H9 (cell line): Measurements from ENCODE around the gene ALOX5. TPM values are rescaled to one million over a fixed set of nuclear protein-coding genes. Genes with fewer than 3 reads are reported as not detected.
"Not testable (repeated sequence)": the region's sequence is repeated elsewhere in the genome, so short reads cannot be mapped to it uniquely, and the experiment has no call there.

Source experiments
- DNase-seq: peaks from one replicate; pipeline ENCODE4 v3.0.0-alpha.2; 2017
- H2AFZ ChIP-seq: one replicate; pipeline ENCODE4 v1.6.1; 2013; ENCODE audit warnings: mild to moderate bottlenecking, low read length, control low read depth, moderate library complexity
- H2AK5ac ChIP-seq: 2 replicates; pipeline ENCODE4 v1.6.1; 2013; ENCODE audit warnings: low read length, control low read depth, mixed read lengths; ENCODE audit not compliant: insufficient read length
- H2BK120ac ChIP-seq: one replicate; pipeline ENCODE4 v1.6.1; 2013; ENCODE audit warnings: low read depth, mild to moderate bottlenecking, low read length, control low read depth, inconsistent platforms; ENCODE audit not compliant: poor library complexity, severe bottlenecking
- H2BK12ac ChIP-seq: 2 replicates; pipeline ENCODE4 v1.6.1; 2013; ENCODE audit warnings: low read length, control low read depth, mixed read lengths, low read depth; ENCODE audit not compliant: insufficient read length
- H2BK15ac ChIP-seq: 2 replicates; pipeline ENCODE4 v1.6.1; 2013; ENCODE audit warnings: low read depth, low read length, control low read depth
- H2BK20ac ChIP-seq: one replicate; pipeline ENCODE4 v1.6.1; 2013; ENCODE audit warnings: low read depth, mild to moderate bottlenecking, low read length, control low read depth, inconsistent platforms; ENCODE audit not compliant: poor library complexity, severe bottlenecking
- H2BK5ac ChIP-seq: 2 replicates; pipeline ENCODE4 v1.6.1; 2013; ENCODE audit warnings: low read length, control low read depth, mixed read lengths; ENCODE audit not compliant: insufficient read length
- H3K14ac ChIP-seq: 2 replicates; pipeline ENCODE4 v1.6.1; 2013; ENCODE audit warnings: low read length, control low read depth; ENCODE audit not compliant: insufficient read depth
- H3K18ac ChIP-seq: 2 replicates; pipeline ENCODE4 v1.6.1; 2013; ENCODE audit warnings: low read depth, mild to moderate bottlenecking, mixed read lengths, low read length, control low read depth; ENCODE audit not compliant: insufficient read length
- H3K23ac ChIP-seq: 2 replicates; pipeline ENCODE4 v1.6.1; 2013; ENCODE audit warnings: low read length, control low read depth, mixed read lengths, low read depth; ENCODE audit not compliant: insufficient read length
- H3K23me2 ChIP-seq: 2 replicates; pipeline ENCODE4 v1.6.1; 2013; ENCODE audit warnings: low read depth, mild to moderate bottlenecking, mixed read lengths, low read length, control low read depth; ENCODE audit not compliant: insufficient read length, poor library complexity, severe bottlenecking
- H3K27ac ChIP-seq: 2 replicates; pipeline ENCODE4 v1.5.1; 2013; ENCODE audit warnings: low read length, control low read depth, mixed read lengths, low read depth; ENCODE audit not compliant: insufficient read length
- H3K27me3 ChIP-seq: 2 replicates; pipeline ENCODE4 v1.6.1; 2013; ENCODE audit warnings: low read length, control low read depth, inconsistent platforms; ENCODE audit not compliant: insufficient read depth
- H3K4ac ChIP-seq: 2 replicates; pipeline ENCODE4 v1.6.1; 2013; ENCODE audit warnings: low read depth, mild to moderate bottlenecking, control low read depth, inconsistent platforms, low read length, moderate library complexity
- H3K4me1 ChIP-seq: 2 replicates; pipeline ENCODE4 v1.6.1; 2013; ENCODE audit warnings: low read length, control low read depth, inconsistent platforms; ENCODE audit not compliant: insufficient read depth
- H3K4me2 ChIP-seq: 2 replicates; pipeline ENCODE4 v1.6.1; 2013; ENCODE audit warnings: low read length, control low read depth, mixed read lengths; ENCODE audit not compliant: insufficient read length, insufficient read depth
- H3K56ac ChIP-seq: 2 replicates; pipeline ENCODE4 v1.6.1; 2013; ENCODE audit warnings: low read depth, mild to moderate bottlenecking, mixed read lengths, low read length, control low read depth; ENCODE audit not compliant: insufficient read length
- H3K79me1 ChIP-seq: 2 replicates; pipeline ENCODE4 v1.6.1; 2013; ENCODE audit warnings: low read depth, mild to moderate bottlenecking, moderate library complexity, low read length, control low read depth, inconsistent platforms; ENCODE audit not compliant: insufficient read depth, poor library complexity, severe bottlenecking
- H3K79me2 ChIP-seq: 2 replicates; pipeline ENCODE4 v1.6.1; 2013; ENCODE audit warnings: low read length, control low read depth, inconsistent platforms; ENCODE audit not compliant: insufficient read depth
- H3K9ac ChIP-seq: 2 replicates; pipeline ENCODE4 v1.6.1; 2013; ENCODE audit warnings: low read length, control low read depth, mixed read lengths; ENCODE audit not compliant: insufficient read length; ENCODE audit errors: extremely low read depth
- H3K9me3 ChIP-seq: one replicate; pipeline ENCODE4 v1.6.1; 2013; ENCODE audit warnings: low read depth, low read length, inconsistent platforms; ENCODE audit not compliant: control insufficient read depth
- H3T11ph ChIP-seq: one replicate; pipeline ENCODE4 v1.6.1; 2013; ENCODE audit warnings: mild to moderate bottlenecking, low read length, control low read depth, inconsistent platforms
- H4K20me1 ChIP-seq: one replicate; pipeline ENCODE4 v1.6.1; 2013; ENCODE audit not compliant: control insufficient read depth, insufficient read length, insufficient read depth
- H4K5ac ChIP-seq: 2 replicates; pipeline ENCODE4 v1.6.1; 2013; ENCODE audit warnings: low read depth, mild to moderate bottlenecking, mixed read lengths, low read length, control low read depth; ENCODE audit not compliant: insufficient read length
- H4K8ac ChIP-seq: replicated peaks from 2 replicates; pipeline ENCODE4 v1.6.1; 2013; ENCODE audit warnings: low read length, control low read depth, mixed read lengths, low read depth; ENCODE audit not compliant: insufficient read length
- H4K91ac ChIP-seq: 2 replicates; pipeline ENCODE4 v1.6.1; 2013; ENCODE audit warnings: low read depth, mild to moderate bottlenecking, moderate library complexity, mixed read lengths, low read length, control low read depth; ENCODE audit not compliant: insufficient read length
- H3K27ac Mint-ChIP-seq, 3 experiments: 2 replicates in 2 of 3; 3 replicates in 1 of 3; pipeline ENCODE4 v1.8.0; 2020 to 2021; ENCODE audit warnings: mixed read lengths in 3 of 3, mild to moderate bottlenecking in 1 of 3, moderate library complexity in 1 of 3
- H3K27me3 Mint-ChIP-seq: 2 replicates; pipeline ENCODE4 v1.8.0; 2021; ENCODE audit warnings: low read depth, mild to moderate bottlenecking, moderate library complexity, mixed read lengths
- H3K36me3 Mint-ChIP-seq, 3 experiments: 2 replicates in 2 of 3; 3 replicates in 1 of 3; pipeline ENCODE4 v1.8.0; 2020 to 2021; ENCODE audit warnings: low read depth in 3 of 3, mixed read lengths in 3 of 3; ENCODE audit not compliant: insufficient read depth in 1 of 3
- H3K4me1 Mint-ChIP-seq, 2 experiments: 2 replicates each; pipeline ENCODE4 v1.8.0; 2020; ENCODE audit warnings: mixed read lengths in 2 of 2
- H3K4me3 Mint-ChIP-seq, 2 experiments: 2 replicates in 1 of 2; 3 replicates in 1 of 2; pipeline ENCODE4 v1.8.0; 2020 to 2021; ENCODE audit warnings: mild to moderate bottlenecking in 2 of 2, mixed read lengths in 2 of 2, moderate library complexity in 1 of 2
- H3K9me3 Mint-ChIP-seq, 2 experiments: 2 replicates in 1 of 2; 3 replicates in 1 of 2; pipeline ENCODE4 v1.8.0; 2020; ENCODE audit warnings: mild to moderate bottlenecking in 2 of 2, mixed read lengths in 2 of 2, moderate library complexity in 1 of 2
- CTCF ChIP-seq: fragments of 200-600 bp; sonication (generic); conservative IDR thresholded peaks from 3 replicates; pipeline ENCODE4 v1.8.0; 2021; ENCODE audit warnings: antibody characterized with exemption, mild to moderate bottlenecking
- WGBS: extraction: QIAGEN DNeasy Blood & Tissue Kit; methylation state at CpG from one replicate; pipeline ENCODE4 v1.1.7; 2013; ENCODE audit warnings: missing lambda C conversion rate, low lambda C conversion rate, mixed read lengths; ENCODE audit not compliant: insufficient read length; ENCODE audit errors: extremely low coverage; 5-methylcytosine and 5-hydroxymethylcytosine counted together
- total RNA-seq: library from RNA; stranded (reverse); gene quantifications from 2 replicates; pipeline ENCODE4 v1.2.1, GENCODE V29; 2021

The ALOX5 gene
- total RNA-seq, 1 experiment from 2014 or later, result 3.7 TPM

- no peak overlapping the region for H4K91ac ChIP-seq
- H3K79me2 ChIP-seq, result no peaks in the 10 kb centered on the region
- no peak for TF ChIP-seq CTCF
- no peaks in the 10 kb centered on the region for H3K9me3 ChIP-seq
- H3K27me3 Mint-ChIP-seq, result peaks cover 8% of the 10 kb centered on the region
- H4K8ac ChIP-seq, result no peak overlapping the region
- H4K5ac ChIP-seq, result no peak overlapping the region
- no peak overlapping the region for H3K4ac ChIP-seq
- H3K9ac ChIP-seq, result no peak overlapping the region
- no peak overlapping the region for H2BK12ac ChIP-seq
- H3K23ac ChIP-seq, result no peak overlapping the region
- no peaks in the 10 kb centered on the region for H3K27me3 ChIP-seq
- H3K4me1 Mint-ChIP-seq, result peaks cover 0 to 1% of the 10 kb centered on the region in 2 experiments; a peak in 1 of 4 replicates
- H4K20me1 ChIP-seq, result no peaks in the 10 kb centered on the region
- H3K27ac ChIP-seq, result no peak overlapping the region
- no peak for DNase-seq
- no peak overlapping the region for H3K4me3 Mint-ChIP-seq
- no peaks in the 10 kb centered on the region for H3K23me2 ChIP-seq
- no peak overlapping the region for H3K27ac Mint-ChIP-seq
- H3K79me1 ChIP-seq, result no peaks in the 10 kb centered on the region
- peaks cover 24 to 26% of the 10 kb centered on the region in 2 experiments for H3K9me3 Mint-ChIP-seq
- no peak overlapping the region for H2AK5ac ChIP-seq
- H3T11ph ChIP-seq, result no peak overlapping the region
- WGBS, result no CpG with 5 or more reads among the region's 8 CpGs
- H2BK20ac ChIP-seq, result no peak overlapping the region
- H2BK15ac ChIP-seq, result no peak overlapping the region
- no peaks in the 10 kb centered on the region for H3K4me1 ChIP-seq
- no peak overlapping the region for H3K4me2 ChIP-seq
- H2BK5ac ChIP-seq, result no peak overlapping the region
- H2AFZ ChIP-seq, result no peak overlapping the region
- H3K56ac ChIP-seq, result no peak overlapping the region
- H3K18ac ChIP-seq, result no peak overlapping the region
- no peak overlapping the region for H2BK120ac ChIP-seq
- peaks cover 4 to 10% (median 8%) of the 10 kb centered on the region in 3 experiments; a peak in 5 of 7 replicates for H3K36me3 Mint-ChIP-seq
- H3K14ac ChIP-seq, result no peak overlapping the region
These were observed 13.3 kb downstream of the ALOX5 start for GRCh38 chr10:45387096-45387893.

- not testable (repeated sequence) for DNase-seq, H2BK20ac ChIP-seq, H2BK15ac ChIP-seq, H3K9ac ChIP-seq, H3K4me2 ChIP-seq, H4K5ac ChIP-seq, H3K4ac ChIP-seq, H3K27ac Mint-ChIP-seq, H3K79me1 ChIP-seq, H3K27ac ChIP-seq, H3K18ac ChIP-seq, H4K91ac ChIP-seq, H2AK5ac ChIP-seq, H2BK120ac ChIP-seq, H2AFZ ChIP-seq, H2BK5ac ChIP-seq, H3K4me1 Mint-ChIP-seq, H3K9me3 ChIP-seq, H3K79me2 ChIP-seq, H4K8ac ChIP-seq, H3K23ac ChIP-seq, H3K56ac ChIP-seq, H3T11ph ChIP-seq, H3K4me3 Mint-ChIP-seq, H3K4me1 ChIP-seq, H3K14ac ChIP-seq, H2BK12ac ChIP-seq, H4K20me1 ChIP-seq, H3K27me3 ChIP-seq, H3K23me2 ChIP-seq
- H3K9me3 Mint-ChIP-seq, result peaks cover 33 to 34% of the 10 kb centered on the region in 2 experiments
- peaks cover 14% of the 10 kb centered on the region for H3K27me3 Mint-ChIP-seq
- H3K36me3 Mint-ChIP-seq, result peaks cover 8 to 14% (median 11%) of the 10 kb centered on the region in 3 experiments; a peak in 5 of 7 replicates
- WGBS, result no CpG with 5 or more reads among the region's 2 CpGs
These were observed 15.7 kb downstream of the ALOX5 start for GRCh38 chr10:45389671-45390070.
